Choroid plexus epithelial cell (primary cell): ENCODE data around the gene ANKDD1A.

Experiments used
- DNase-seq: peaks from one replicate; pipeline ENCODE4 v3.0.0-alpha.2; 2010; ENCODE audit warnings: low read depth
- H3K4me3 ChIP-seq: 2 replicates; pipeline ENCODE4 v1.5.1; 2011; ENCODE audit warnings: low read depth, mild to moderate bottlenecking, control low read depth, low read length, moderate library complexity
- CTCF ChIP-seq: conservative IDR thresholded peaks from 2 replicates; pipeline ENCODE4 v1.5.1; 2011; ENCODE audit warnings: low read depth, mild to moderate bottlenecking, control low read depth, inconsistent platforms, low read length, moderate library complexity

Gene ANKDD1A

GRCh38 chr15:64930778-64931371 lies 19.2 kb downstream of the ANKDD1A start:
- no peak overlapping the region for H3K4me3 ChIP-seq
- peak; percentile 74 for DNase-seq
- TF ChIP-seq CTCF: no peak

- no peak for TF ChIP-seq CTCF
- DNase-seq: no peak
- H3K4me3 ChIP-seq: no peak overlapping the region
Observed at GRCh38 chr15:64931381-64931780, 19.7 kb downstream of the ANKDD1A start.

- TF ChIP-seq CTCF: no peak
- no peak for DNase-seq
- H3K4me3 ChIP-seq: no peak overlapping the region
Observed at GRCh38 chr15:64934023-64934422, 22.3 kb downstream of the ANKDD1A start.

- DNase-seq: peak; percentile 55
- TF ChIP-seq CTCF: no peak
- H3K4me3 ChIP-seq: no peak overlapping the region
Observed at GRCh38 chr15:64938192-64938591, 26.5 kb downstream of the ANKDD1A start.

GRCh38 chr15:64942356-64942755 lies 30.7 kb downstream of the ANKDD1A start:
- DNase-seq: no peak
- no peak for TF ChIP-seq CTCF
- H3K4me3 ChIP-seq: no peak overlapping the region

- no peak overlapping the region for H3K4me3 ChIP-seq
- TF ChIP-seq CTCF: no peak
- no peak for DNase-seq
Observed at GRCh38 chr15:64943512-64944225, 32.0 kb downstream of the ANKDD1A start.

- no peak for TF ChIP-seq CTCF
Observed at GRCh38 chr15:64944961-64945360, 33.3 kb downstream of the ANKDD1A start.

More at GRCh38 chr15:64944961-64945360, 33.3 kb downstream of the ANKDD1A start:
- DNase-seq: no peak
- H3K4me3 ChIP-seq: no peak overlapping the region
